Measurements from ENCODE around the gene SREK1. TPM values are rescaled to one million over a fixed set of nuclear protein-coding genes. Genes with fewer than 3 reads are reported as not detected.

SREK1 gene
- total and polyA plus RNA-seq, 7 donors: 13.4 to 29.8 (median 25.1) TPM

- H3K4me3 ChIP-seq: no peak overlapping the region
- no peak for ATAC-seq
- 30 to 62% (median 54%) methylated on average over 1 of the region's 1 CpG for WGBS, 3 donors
- H3K36me3 ChIP-seq (ENCODE audit: insufficient read depth in 1 of 2, low read depth in 1 of 2): no peaks in the 10 kb centered on the region
- DNase-seq: no peak
- H3K9me3 ChIP-seq: no peaks in the 10 kb centered on the region
- H3K4me1 ChIP-seq: peaks cover 15% of the 10 kb centered on the region
- TF ChIP-seq, protein P1, sequence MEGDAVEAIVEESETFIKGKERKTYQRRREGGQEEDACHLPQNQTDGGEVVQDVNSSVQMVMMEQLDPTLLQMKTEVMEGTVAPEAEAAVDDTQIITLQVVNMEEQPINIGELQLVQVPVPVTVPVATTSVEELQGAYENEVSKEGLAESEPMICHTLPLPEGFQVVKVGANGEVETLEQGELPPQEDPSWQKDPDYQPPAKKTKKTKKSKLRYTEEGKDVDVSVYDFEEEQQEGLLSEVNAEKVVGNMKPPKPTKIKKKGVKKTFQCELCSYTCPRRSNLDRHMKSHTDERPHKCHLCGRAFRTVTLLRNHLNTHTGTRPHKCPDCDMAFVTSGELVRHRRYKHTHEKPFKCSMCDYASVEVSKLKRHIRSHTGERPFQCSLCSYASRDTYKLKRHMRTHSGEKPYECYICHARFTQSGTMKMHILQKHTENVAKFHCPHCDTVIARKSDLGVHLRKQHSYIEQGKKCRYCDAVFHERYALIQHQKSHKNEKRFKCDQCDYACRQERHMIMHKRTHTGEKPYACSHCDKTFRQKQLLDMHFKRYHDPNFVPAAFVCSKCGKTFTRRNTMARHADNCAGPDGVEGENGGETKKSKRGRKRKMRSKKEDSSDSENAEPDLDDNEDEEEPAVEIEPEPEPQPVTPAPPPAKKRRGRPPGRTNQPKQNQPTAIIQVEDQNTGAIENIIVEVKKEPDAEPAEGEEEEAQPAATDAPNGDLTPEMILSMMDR (IDR thresholded peaks at IDR 0.05): no peak
- no peak overlapping the region for H3K27ac ChIP-seq
- H3K27me3 ChIP-seq (ENCODE audit: insufficient read depth in 3 of 3, low read length in 2 of 3): no peaks in the 10 kb centered on the region
- intact Hi-C loops (cut with DNase I): no loop called here
Measured at GRCh38 chr5:66138637-66139317, 5.3 kb upstream of the SREK1 start.

- no peak overlapping the region for H3K27ac ChIP-seq
- H3K4me3 ChIP-seq: no peak overlapping the region
- intact Hi-C loops (cut with DNase I): no loop called here
- H3K27me3 ChIP-seq (ENCODE audit: insufficient read depth in 3 of 3, low read length in 2 of 3): no peaks in the 10 kb centered on the region
- ATAC-seq (no peak), DNase-seq (no peak)
- TF ChIP-seq, protein P1 (IDR thresholded peaks at IDR 0.05): no peak
- 86 to 90% (median 86%) methylated on average over 2 of the region's 2 CpGs for WGBS, 3 donors
- H3K4me1 ChIP-seq: peaks cover 12% of the 10 kb centered on the region
- H3K36me3 ChIP-seq (ENCODE audit: insufficient read depth in 1 of 2, low read depth in 1 of 2): no peaks in the 10 kb centered on the region
- no peaks in the 10 kb centered on the region for H3K9me3 ChIP-seq
Measured at GRCh38 chr5:66139318-66139712, 4.8 kb upstream of the SREK1 start.

DNA sequence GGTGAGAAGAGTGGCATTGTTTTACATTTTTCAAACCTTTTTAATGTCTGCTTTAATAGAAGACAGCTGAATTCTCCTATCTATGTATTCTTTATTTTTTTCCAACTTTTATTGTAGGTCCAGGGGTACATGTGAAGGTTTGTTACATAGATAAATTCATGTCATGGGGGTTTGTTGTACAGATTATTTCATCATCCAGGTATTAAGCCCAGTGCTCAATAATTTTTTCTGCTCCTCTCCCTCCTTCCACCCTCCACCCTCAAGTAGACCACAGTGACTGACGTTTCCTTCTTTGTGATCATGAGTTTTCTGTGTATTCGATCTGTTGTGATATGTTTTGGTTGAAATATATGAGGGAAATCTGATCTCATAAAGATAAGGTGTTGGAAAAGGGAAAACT lies 1.7 kb upstream of the SREK1 start:
- intact Hi-C loops (cut with DNase I): loop anchor here (5.0 to 10.0 kb wide), 3 partner anchors 215 to 518 kb away; partner anchors contain the start of genes ERBIN (in 1 of the 2), SHLD3 (in 1 of the 2), TRAPPC13 (in 1 of the 2) and TRIM23 (in 1 of the 2)
- WGBS, 3 donors: 77 to 88% (median 83%) methylated on average over 2 of the region's 2 CpGs
- DNase-seq (no peak), ATAC-seq (no peak)
- peak overlapping the region; percentile 99 for H3K27ac ChIP-seq
- no peaks in the 10 kb centered on the region for H3K27me3 ChIP-seq (ENCODE audit: insufficient read depth in 3 of 3, low read length in 2 of 3)
- no peak overlapping the region for H3K4me3 ChIP-seq
- peaks cover 23% of the 10 kb centered on the region for H3K4me1 ChIP-seq
- TF ChIP-seq, protein P1 (IDR thresholded peaks at IDR 0.05): no peak
- H3K36me3 ChIP-seq (ENCODE audit: insufficient read depth in 1 of 2, low read depth in 1 of 2): no peaks in the 10 kb centered on the region
- H3K9me3 ChIP-seq: no peaks in the 10 kb centered on the region

DNA sequence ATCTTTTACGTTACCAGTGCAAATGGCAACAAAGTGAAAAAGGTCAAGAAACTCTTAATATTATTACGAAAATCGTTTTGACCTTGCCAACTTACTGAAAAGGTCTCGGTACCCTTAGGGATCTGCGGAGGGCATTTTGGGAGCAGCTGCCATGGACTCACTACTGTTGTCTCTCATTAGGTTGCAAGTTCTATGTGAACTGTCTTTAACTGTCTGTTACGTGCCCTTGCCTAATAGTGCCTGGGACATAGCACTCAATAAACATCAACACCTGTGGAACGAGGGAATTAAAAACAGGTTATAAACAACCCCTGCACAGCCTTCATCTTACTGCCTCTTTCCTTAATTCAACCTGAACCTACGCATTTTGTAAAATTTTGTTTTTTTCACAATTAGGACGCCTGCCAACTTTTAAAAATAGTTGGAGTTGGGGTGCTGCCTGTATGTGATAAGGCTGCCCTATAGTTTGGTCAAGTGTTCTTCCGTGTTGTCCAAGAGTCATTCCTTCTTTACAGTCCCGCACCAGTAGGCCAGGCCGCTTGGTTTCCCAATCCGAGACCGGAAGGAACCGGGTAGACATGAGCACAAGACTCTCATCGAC lies 527 bp upstream of the SREK1 start:
- H3K4me3 ChIP-seq: peak overlapping the region; percentile 91
- TF ChIP-seq, protein P1 (IDR thresholded peaks at IDR 0.05): no peak
- peak overlapping the region; percentile 99 for H3K27ac ChIP-seq
- no peaks in the 10 kb centered on the region for H3K27me3 ChIP-seq (ENCODE audit: insufficient read depth in 3 of 3, low read length in 2 of 3)
- ATAC-seq (peak in 3 of 4 donors; percentile 42 to 52 (median 49)), DNase-seq (no peak)
- no peaks in the 10 kb centered on the region for H3K9me3 ChIP-seq
- no peaks in the 10 kb centered on the region for H3K36me3 ChIP-seq (ENCODE audit: insufficient read depth in 1 of 2, low read depth in 1 of 2)
- H3K4me1 ChIP-seq: peaks cover 34% of the 10 kb centered on the region
- intact Hi-C loops (cut with DNase I): loop anchor here (2.0 to 10.0 kb wide), 4 partner anchors 216 to 519 kb away; partner anchors contain the start of genes ERBIN (in 2 of the 2), SHLD3 (in 1 of the 2), TRAPPC13 (in 1 of the 2) and TRIM23 (in 1 of the 2)
- 14 to 15% (median 14%) methylated on average over 16 of the region's 16 CpGs for WGBS, 3 donors

Data from psoas muscle (tissue), 8 donors.